ENCODE measurements around the gene TSHZ3. TPM values are rescaled to one million over a fixed set of nuclear protein-coding genes. Genes with fewer than 3 reads are reported as not detected.

TSHZ3 gene
- total and polyA plus RNA-seq, 2 of the 8 experiments (the other 6 are each of a cell fraction or from before 2014, with no cell fraction given): 3.1 to 12.3 TPM

DNA sequence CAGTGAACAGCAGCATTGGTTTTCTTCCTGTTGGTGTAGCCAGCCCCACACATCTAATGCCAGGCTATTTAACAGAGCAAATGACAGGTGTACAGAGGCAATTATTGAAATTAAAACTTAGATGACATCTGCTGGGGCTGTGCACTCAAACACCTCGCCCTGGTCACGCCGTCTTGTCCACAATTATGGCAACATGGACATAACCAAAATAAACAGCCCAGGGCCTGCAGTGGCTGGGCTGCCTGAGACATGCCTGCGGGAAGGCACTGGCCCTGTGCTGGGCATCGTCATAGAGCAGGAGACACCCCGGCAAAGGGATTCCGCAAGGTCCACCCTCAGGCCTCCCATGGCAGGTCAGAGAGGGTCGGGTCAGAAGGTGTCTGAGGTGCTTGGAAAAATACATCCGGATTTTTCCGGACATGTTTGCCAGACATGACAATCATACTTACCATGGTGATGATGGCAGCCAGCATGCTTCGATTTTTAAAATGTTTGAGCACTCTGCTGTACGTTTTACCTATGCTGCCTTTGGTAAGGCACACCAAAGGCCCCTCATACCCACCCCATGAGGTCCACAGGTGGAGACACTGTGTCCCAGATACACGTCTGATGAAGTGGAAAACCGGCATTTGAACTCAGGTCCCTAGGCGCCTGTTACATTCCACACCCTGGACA is 47.8 kb downstream of the TSHZ3 start (continued):
- TF ChIP-seq SIN3A (conservative IDR thresholded peaks at IDR 0.05 in 1 of 2, IDR thresholded peaks at IDR 0.05 in 1 of 2; ENCODE audit: low read depth in 1 of 2, low read length in 2 of 2): no peak
- no peak for TF ChIP-seq CBX5 (IDR thresholded peaks at IDR 0.05; ENCODE audit: low read depth, low read length)
- no peak for TF ChIP-seq EP300 (IDR thresholded peaks at IDR 0.05; ENCODE audit: borderline replicate concordance in 1 of 2, low read depth in 2 of 2, low read length in 2 of 2)
- TF ChIP-seq POU5F1 (IDR thresholded peaks at IDR 0.05; ENCODE audit: low read depth, low read length): no peak
